Panc1 (cell line): ENCODE results near the gene WDR20. TPM values are rescaled to one million over a fixed set of nuclear protein-coding genes. Genes with fewer than 3 reads are reported as not detected.

Experiments
- ATAC-seq: fragments of 200-7000 bp; cut with Tn5 transposase; 2 replicates; pipeline ENCODE4 v1.9.1; 2020; ENCODE audit warnings: mild to moderate bottlenecking, moderate library complexity
- BruUV-seq: library from RNA; stranded (reverse); fragments of 400-500 nt; replicated peaks from 2 replicates; lab custom pipeline; 2021; lab: Mats Ljungman, UMichigan
- CTCF ChIA-PET: fragments of 300-600 bp; sonication (Branson Sonifier 250); formaldehyde crosslinking; loops from one replicate; lab custom pipeline; 2022; ENCODE audit warnings: antibody characterized with exemption; lab: Charles Lee
- POLR2A ChIA-PET: fragments of 300-600 bp; sonication (Branson Sonifier 250); formaldehyde crosslinking; loops from one replicate; lab custom pipeline; 2022; ENCODE audit warnings: antibody characterized with exemption; lab: Charles Lee
- DNase-seq: peaks from one replicate; pipeline ENCODE4 v3.0.0-alpha.2; 2010; ENCODE audit warnings: low read depth, low spot score
- H3K27ac ChIP-seq: 2 replicates; pipeline ENCODE4 v1.5.1; 2011; ENCODE audit warnings: mild to moderate bottlenecking, low read length, inconsistent platforms
- H3K27me3 ChIP-seq: fragments of 200-500 bp; sonication (Bioruptor generic); 2 replicates; pipeline ENCODE4 v1.6.0; 2014; ENCODE audit warnings: low read length, inconsistent platforms; ENCODE audit not compliant: control insufficient read depth, insufficient read depth
- H3K36me3 ChIP-seq: fragments of 200-500 bp; sonication (Bioruptor generic); 2 replicates; pipeline ENCODE4 v1.5.1; 2014; ENCODE audit warnings: inconsistent platforms, mild to moderate bottlenecking, low read length, moderate library complexity; ENCODE audit not compliant: control insufficient read depth, insufficient read depth
- H3K4me1 ChIP-seq: 2 replicates; pipeline ENCODE4 v1.5.1; 2011; ENCODE audit warnings: inconsistent platforms, mild to moderate bottlenecking, low read length, moderate library complexity; ENCODE audit not compliant: control insufficient read depth, insufficient read depth
- H3K4me3 ChIP-seq, 2 experiments: 2 replicates each; pipeline ENCODE4 v1.5.1; 2011 to 2012; ENCODE audit warnings: low read depth in 2 of 2, low read length in 2 of 2, mild to moderate bottlenecking in 2 of 2, inconsistent platforms in 1 of 2, moderate library complexity in 1 of 2
- H3K9me3 ChIP-seq: fragments of 200-500 bp; sonication (Bioruptor generic); 2 replicates; pipeline ENCODE4 v1.5.1; 2014; ENCODE audit warnings: low read depth, mild to moderate bottlenecking, inconsistent platforms, low read length, moderate library complexity; ENCODE audit not compliant: control insufficient read depth, insufficient read depth
- POLR2AphosphoS5 ChIP-seq: IDR thresholded peaks from 2 replicates; pipeline ENCODE4 v1.6.1; 2012; ENCODE audit warnings: mild to moderate bottlenecking, low read depth, low read length, moderate library complexity
- SIN3A ChIP-seq: IDR thresholded peaks from 2 replicates; pipeline ENCODE4 v1.6.1; 2012; ENCODE audit warnings: low read depth, mild to moderate bottlenecking, low read length, moderate library complexity, borderline replicate concordance; ENCODE audit not compliant: insufficient read depth
- TCF7L2 ChIP-seq: IDR thresholded peaks from 2 replicates; pipeline ENCODE4 v1.6.1; 2011; ENCODE audit warnings: mild to moderate bottlenecking, low read depth, low read length, inconsistent platforms
- in situ Hi-C: cut with HindIII; loops from 2 replicates; pipeline ENCODE4 v1.10.0; 2016; ENCODE audit warnings: low sequenced_read_pairs, low pct_unique_long_range_greater_than_20kb
- intact Hi-C: fragments of 100-400 bp; cut with micrococcal nuclease; formaldehyde crosslinking; loops from one replicate; pipeline ENCODE4 v1.10.0; 2022; ENCODE audit not compliant: unreplicated experiment
- total RNA-seq: library from RNA; stranded (reverse); gene quantifications from one replicate; pipeline ENCODE4 v1.2.1, GENCODE V29; 2021; ENCODE audit not compliant: unreplicated experiment
- TF ChIP-seq, protein P1 (sequence below), 2 experiments: IDR thresholded peaks; 2 replicates each; pipeline ENCODE4 v1.6.1; 2011 to 2012; ENCODE audit warnings: low read depth in 2 of 2, control low read depth in 1 of 2, low read length in 1 of 2, mild to moderate bottlenecking in 1 of 2, moderate library complexity in 1 of 2; ENCODE audit not compliant: insufficient read depth in 1 of 2
- TF ChIP-seq, protein P2 (sequence below): fragments of 450-650 bp; IDR thresholded peaks from 2 replicates; pipeline ENCODE4 v1.5.1; 2017; ENCODE audit warnings: mild to moderate bottlenecking

The WDR20 gene
- total RNA-seq, 1 experiment from 2014 or later: 20.2 TPM

DNA sequence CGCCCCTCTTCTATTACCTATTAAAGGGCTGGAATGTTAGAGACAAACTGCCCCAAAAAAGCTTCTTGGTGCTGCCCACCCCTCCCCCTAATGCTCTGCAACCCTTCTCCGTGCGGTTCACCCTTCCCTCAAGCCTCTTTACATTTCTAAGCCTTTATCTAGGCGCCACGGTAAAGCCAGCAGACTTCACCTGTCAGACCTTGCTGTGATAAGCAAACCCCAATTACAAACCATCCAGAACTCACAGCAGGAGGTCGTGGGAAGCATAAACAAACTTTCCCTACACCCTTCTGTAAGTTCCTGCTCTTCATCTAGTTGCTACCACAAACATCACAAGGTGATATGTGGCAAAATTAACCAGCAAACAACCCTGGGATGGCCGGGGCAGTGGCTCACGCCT, 108.4 kb downstream of the WDR20 start:
- Histone ChIP-seq H3K4me3 (no peak overlapping the region), H3K27me3 (no peaks in the 10 kb centered on the region), H3K27ac (no peak overlapping the region), H3K9me3 (no peaks in the 10 kb centered on the region), H3K36me3 (no peaks in the 10 kb centered on the region), H3K4me1 (no peaks in the 10 kb centered on the region)
- intact Hi-C loops (no loop called here), in situ Hi-C loops (no loop called here)
- POLR2A ChIA-PET: no interaction called here
- no peak for TF ChIP-seq SIN3A
- TF ChIP-seq, protein P1, sequence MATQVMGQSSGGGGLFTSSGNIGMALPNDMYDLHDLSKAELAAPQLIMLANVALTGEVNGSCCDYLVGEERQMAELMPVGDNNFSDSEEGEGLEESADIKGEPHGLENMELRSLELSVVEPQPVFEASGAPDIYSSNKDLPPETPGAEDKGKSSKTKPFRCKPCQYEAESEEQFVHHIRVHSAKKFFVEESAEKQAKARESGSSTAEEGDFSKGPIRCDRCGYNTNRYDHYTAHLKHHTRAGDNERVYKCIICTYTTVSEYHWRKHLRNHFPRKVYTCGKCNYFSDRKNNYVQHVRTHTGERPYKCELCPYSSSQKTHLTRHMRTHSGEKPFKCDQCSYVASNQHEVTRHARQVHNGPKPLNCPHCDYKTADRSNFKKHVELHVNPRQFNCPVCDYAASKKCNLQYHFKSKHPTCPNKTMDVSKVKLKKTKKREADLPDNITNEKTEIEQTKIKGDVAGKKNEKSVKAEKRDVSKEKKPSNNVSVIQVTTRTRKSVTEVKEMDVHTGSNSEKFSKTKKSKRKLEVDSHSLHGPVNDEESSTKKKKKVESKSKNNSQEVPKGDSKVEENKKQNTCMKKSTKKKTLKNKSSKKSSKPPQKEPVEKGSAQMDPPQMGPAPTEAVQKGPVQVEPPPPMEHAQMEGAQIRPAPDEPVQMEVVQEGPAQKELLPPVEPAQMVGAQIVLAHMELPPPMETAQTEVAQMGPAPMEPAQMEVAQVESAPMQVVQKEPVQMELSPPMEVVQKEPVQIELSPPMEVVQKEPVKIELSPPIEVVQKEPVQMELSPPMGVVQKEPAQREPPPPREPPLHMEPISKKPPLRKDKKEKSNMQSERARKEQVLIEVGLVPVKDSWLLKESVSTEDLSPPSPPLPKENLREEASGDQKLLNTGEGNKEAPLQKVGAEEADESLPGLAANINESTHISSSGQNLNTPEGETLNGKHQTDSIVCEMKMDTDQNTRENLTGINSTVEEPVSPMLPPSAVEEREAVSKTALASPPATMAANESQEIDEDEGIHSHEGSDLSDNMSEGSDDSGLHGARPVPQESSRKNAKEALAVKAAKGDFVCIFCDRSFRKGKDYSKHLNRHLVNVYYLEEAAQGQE (IDR thresholded peaks at IDR 0.05; ENCODE audit: insufficient read depth in 1 of 2, low read depth in 2 of 2, low read length in 1 of 2): no peak
- TF ChIP-seq TCF7L2: no peak
- TF ChIP-seq, protein P2, sequence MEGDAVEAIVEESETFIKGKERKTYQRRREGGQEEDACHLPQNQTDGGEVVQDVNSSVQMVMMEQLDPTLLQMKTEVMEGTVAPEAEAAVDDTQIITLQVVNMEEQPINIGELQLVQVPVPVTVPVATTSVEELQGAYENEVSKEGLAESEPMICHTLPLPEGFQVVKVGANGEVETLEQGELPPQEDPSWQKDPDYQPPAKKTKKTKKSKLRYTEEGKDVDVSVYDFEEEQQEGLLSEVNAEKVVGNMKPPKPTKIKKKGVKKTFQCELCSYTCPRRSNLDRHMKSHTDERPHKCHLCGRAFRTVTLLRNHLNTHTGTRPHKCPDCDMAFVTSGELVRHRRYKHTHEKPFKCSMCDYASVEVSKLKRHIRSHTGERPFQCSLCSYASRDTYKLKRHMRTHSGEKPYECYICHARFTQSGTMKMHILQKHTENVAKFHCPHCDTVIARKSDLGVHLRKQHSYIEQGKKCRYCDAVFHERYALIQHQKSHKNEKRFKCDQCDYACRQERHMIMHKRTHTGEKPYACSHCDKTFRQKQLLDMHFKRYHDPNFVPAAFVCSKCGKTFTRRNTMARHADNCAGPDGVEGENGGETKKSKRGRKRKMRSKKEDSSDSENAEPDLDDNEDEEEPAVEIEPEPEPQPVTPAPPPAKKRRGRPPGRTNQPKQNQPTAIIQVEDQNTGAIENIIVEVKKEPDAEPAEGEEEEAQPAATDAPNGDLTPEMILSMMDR: no peak
- TF ChIP-seq POLR2AphosphoS5: no peak
- CTCF ChIA-PET: no interaction called here
- ATAC-seq (no peak), DNase-seq (no peak)
- BruUV-seq: no TSS peak

DNA sequence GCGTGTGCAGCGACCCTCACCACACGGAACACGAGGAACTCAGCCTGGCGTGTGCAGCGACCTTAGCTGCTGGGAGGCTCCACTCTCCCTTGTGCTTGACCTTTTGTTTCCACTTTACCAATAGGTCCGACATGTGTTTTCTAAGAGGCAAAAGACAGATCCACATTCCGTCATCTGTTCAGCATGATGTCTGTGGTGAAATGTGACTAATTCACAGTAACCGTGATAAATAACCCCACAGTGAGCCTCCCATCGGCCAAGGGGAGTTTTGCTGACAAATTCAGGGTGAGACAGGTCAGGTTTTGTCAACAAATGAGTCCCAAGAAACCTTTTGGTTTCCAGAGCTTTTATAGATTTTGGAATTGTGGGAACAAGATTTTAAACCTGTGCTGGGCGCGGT, 109.3 kb downstream of the WDR20 start:
- ChIA-PET CTCF (no interaction called here), POLR2A (interaction anchor here (0.6 kb wide), 1 partner anchor 1811 kb away, joined by 6 read pairs; no protein-coding TSS in a partner anchor)
- Histone ChIP-seq H3K9me3 (no peaks in the 10 kb centered on the region), H3K4me1 (no peaks in the 10 kb centered on the region), H3K27ac (no peak overlapping the region), H3K27me3 (no peaks in the 10 kb centered on the region), H3K4me3 (no peak overlapping the region), H3K36me3 (no peaks in the 10 kb centered on the region)
- intact Hi-C loops (no loop called here), in situ Hi-C loops (no loop called here)
- DNase-seq: no peak
- BruUV-seq: no TSS peak
- no peak for ATAC-seq
- TF ChIP-seq TCF7L2: no peak
- TF ChIP-seq, protein P1 (IDR thresholded peaks at IDR 0.05; ENCODE audit: insufficient read depth in 1 of 2, low read depth in 2 of 2, low read length in 1 of 2): no peak
- no peak for TF ChIP-seq POLR2AphosphoS5
- TF ChIP-seq, protein P2: no peak
- no peak for TF ChIP-seq SIN3A
